Measurements from ENCODE around the gene DCTN3.

DNA sequence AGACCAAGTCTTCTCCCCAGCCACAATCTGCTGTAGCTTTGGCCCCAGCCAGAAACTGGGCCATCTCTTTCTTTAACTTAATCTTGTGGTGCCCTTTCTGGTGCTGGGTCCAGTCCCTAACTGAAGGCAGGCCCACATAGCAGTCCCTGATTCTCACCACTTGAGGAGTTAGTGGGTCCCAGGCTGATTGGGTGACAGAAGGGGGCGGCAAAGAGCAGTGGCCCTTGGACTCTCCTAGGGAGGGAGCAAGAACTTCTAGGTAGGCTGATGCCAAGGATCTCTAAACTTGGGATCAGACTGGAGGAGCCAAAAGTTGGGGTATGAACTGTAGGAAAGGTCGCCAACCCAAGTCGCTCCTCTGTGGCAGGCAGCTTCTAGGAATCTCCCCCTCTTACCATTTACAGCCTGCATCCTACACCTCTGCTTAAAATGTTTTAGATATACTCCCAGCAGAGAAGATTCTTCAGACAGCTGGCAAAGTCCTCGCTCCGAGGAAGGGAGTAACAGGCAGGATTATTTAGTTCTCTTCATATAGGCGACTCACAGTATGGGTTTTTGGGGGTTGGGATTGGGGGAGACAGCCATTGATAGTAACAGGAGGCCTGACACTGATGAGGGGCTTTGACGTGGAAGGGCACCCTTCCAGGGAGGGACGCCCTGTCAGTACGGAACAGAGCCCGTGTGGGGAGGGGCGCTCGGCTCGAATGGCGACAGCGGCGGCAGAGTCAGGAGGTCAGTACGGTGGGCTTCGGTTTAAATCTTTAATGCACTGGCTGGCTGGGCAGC lies 44.2 kb upstream of the DCTN3 start:
- TF ChIP-seq ZNF423 (CRISPR knock-in tag; IDR thresholded peaks at IDR 0.05) (no peak), CREB1 (CRISPR knock-in tag; IDR thresholded peaks at IDR 0.05) (no peak), CREM (CRISPR knock-in tag; IDR thresholded peaks at IDR 0.05) (no peak), FOXJ3 (CRISPR knock-in tag; IDR thresholded peaks at IDR 0.05; ENCODE audit: borderline replicate concordance) (no peak), TEAD1 (CRISPR knock-in tag; IDR thresholded peaks at IDR 0.05) (no peak)
- TF ChIP-seq, protein P1, sequence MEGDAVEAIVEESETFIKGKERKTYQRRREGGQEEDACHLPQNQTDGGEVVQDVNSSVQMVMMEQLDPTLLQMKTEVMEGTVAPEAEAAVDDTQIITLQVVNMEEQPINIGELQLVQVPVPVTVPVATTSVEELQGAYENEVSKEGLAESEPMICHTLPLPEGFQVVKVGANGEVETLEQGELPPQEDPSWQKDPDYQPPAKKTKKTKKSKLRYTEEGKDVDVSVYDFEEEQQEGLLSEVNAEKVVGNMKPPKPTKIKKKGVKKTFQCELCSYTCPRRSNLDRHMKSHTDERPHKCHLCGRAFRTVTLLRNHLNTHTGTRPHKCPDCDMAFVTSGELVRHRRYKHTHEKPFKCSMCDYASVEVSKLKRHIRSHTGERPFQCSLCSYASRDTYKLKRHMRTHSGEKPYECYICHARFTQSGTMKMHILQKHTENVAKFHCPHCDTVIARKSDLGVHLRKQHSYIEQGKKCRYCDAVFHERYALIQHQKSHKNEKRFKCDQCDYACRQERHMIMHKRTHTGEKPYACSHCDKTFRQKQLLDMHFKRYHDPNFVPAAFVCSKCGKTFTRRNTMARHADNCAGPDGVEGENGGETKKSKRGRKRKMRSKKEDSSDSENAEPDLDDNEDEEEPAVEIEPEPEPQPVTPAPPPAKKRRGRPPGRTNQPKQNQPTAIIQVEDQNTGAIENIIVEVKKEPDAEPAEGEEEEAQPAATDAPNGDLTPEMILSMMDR (IDR thresholded peaks at IDR 0.05) = peak; percentile 54
- TF ChIP-seq, protein P2, sequence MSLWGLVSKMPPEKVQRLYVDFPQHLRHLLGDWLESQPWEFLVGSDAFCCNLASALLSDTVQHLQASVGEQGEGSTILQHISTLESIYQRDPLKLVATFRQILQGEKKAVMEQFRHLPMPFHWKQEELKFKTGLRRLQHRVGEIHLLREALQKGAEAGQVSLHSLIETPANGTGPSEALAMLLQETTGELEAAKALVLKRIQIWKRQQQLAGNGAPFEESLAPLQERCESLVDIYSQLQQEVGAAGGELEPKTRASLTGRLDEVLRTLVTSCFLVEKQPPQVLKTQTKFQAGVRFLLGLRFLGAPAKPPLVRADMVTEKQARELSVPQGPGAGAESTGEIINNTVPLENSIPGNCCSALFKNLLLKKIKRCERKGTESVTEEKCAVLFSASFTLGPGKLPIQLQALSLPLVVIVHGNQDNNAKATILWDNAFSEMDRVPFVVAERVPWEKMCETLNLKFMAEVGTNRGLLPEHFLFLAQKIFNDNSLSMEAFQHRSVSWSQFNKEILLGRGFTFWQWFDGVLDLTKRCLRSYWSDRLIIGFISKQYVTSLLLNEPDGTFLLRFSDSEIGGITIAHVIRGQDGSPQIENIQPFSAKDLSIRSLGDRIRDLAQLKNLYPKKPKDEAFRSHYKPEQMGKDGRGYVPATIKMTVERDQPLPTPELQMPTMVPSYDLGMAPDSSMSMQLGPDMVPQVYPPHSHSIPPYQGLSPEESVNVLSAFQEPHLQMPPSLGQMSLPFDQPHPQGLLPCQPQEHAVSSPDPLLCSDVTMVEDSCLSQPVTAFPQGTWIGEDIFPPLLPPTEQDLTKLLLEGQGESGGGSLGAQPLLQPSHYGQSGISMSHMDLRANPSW (CRISPR knock-in tag; conservative IDR thresholded peaks at IDR 0.05; ENCODE audit: low read depth) = no peak
- TF ChIP-seq, protein P3, sequence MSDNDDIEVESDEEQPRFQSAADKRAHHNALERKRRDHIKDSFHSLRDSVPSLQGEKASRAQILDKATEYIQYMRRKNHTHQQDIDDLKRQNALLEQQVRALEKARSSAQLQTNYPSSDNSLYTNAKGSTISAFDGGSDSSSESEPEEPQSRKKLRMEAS (CRISPR knock-in tag; IDR thresholded peaks at IDR 0.05) = peak; percentile 25; the same call in 1 of the 2 replicates
- TF ChIP-seq, protein P4, sequence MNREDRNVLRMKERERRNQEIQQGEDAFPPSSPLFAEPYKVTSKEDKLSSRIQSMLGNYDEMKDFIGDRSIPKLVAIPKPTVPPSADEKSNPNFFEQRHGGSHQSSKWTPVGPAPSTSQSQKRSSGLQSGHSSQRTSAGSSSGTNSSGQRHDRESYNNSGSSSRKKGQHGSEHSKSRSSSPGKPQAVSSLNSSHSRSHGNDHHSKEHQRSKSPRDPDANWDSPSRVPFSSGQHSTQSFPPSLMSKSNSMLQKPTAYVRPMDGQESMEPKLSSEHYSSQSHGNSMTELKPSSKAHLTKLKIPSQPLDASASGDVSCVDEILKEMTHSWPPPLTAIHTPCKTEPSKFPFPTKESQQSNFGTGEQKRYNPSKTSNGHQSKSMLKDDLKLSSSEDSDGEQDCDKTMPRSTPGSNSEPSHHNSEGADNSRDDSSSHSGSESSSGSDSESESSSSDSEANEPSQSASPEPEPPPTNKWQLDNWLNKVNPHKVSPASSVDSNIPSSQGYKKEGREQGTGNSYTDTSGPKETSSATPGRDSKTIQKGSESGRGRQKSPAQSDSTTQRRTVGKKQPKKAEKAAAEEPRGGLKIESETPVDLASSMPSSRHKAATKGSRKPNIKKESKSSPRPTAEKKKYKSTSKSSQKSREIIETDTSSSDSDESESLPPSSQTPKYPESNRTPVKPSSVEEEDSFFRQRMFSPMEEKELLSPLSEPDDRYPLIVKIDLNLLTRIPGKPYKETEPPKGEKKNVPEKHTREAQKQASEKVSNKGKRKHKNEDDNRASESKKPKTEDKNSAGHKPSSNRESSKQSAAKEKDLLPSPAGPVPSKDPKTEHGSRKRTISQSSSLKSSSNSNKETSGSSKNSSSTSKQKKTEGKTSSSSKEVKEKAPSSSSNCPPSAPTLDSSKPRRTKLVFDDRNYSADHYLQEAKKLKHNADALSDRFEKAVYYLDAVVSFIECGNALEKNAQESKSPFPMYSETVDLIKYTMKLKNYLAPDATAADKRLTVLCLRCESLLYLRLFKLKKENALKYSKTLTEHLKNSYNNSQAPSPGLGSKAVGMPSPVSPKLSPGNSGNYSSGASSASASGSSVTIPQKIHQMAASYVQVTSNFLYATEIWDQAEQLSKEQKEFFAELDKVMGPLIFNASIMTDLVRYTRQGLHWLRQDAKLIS (CRISPR knock-in tag; IDR thresholded peaks at IDR 0.05; ENCODE audit: borderline replicate concordance) = no peak
